BE2C (cell line): ENCODE results near the gene VSX1.

ENCODE experiments used
- DNase-seq: peaks from one replicate; pipeline ENCODE4 v3.0.0-alpha.2; 2020
- H3K27me3 ChIP-seq: fragments of 250-450 bp; sonication (Bioruptor Pico); 2 replicates; pipeline ENCODE4 v1.5.1; 2020; ENCODE audit warnings: mild to moderate bottlenecking
- H3K36me3 ChIP-seq: fragments of 250-450 bp; sonication (Bioruptor Pico); 2 replicates; pipeline ENCODE4 v1.5.1; 2020; ENCODE audit warnings: mild to moderate bottlenecking
- H3K4me1 ChIP-seq: fragments of 250-450 bp; sonication (Bioruptor Pico); 2 replicates; pipeline ENCODE4 v1.5.1; 2020
- H3K4me3 ChIP-seq: 2 replicates; pipeline ENCODE4 v1.5.1; 2011; ENCODE audit warnings: low read depth, low read length
- H3K9me3 ChIP-seq: fragments of 250-450 bp; sonication (Bioruptor Pico); 2 replicates; pipeline ENCODE4 v1.5.1; 2020
- CTCF ChIP-seq: IDR thresholded peaks from 2 replicates; pipeline ENCODE4 v1.5.1; 2012; ENCODE audit warnings: mild to moderate bottlenecking, low read depth, low read length

The VSX1 gene

GRCh38 chr20:25043499-25044260 lies 38.3 kb downstream of the VSX1 start:
- H3K4me3 ChIP-seq: no peak overlapping the region
- no peak for TF ChIP-seq CTCF

GRCh38 chr20:25042531-25043498 lies 39.1 kb downstream of the VSX1 start:
- no peak for DNase-seq
- Histone ChIP-seq H3K27me3 (peaks cover 11% of the 10 kb centered on the region; the same call in 1 of the 2 replicates), H3K4me1 (no peaks in the 10 kb centered on the region), H3K36me3 (no peaks in the 10 kb centered on the region), H3K9me3 (no peaks in the 10 kb centered on the region), H3K4me3 (no peak overlapping the region)
- no peak for TF ChIP-seq CTCF

More at GRCh38 chr20:25043499-25044260, 38.3 kb downstream of the VSX1 start:
- DNase-seq: no peak
- H3K4me1 ChIP-seq: no peaks in the 10 kb centered on the region
- no peaks in the 10 kb centered on the region for H3K9me3 ChIP-seq
- no peaks in the 10 kb centered on the region for H3K36me3 ChIP-seq
- H3K27me3 ChIP-seq: peaks cover 11% of the 10 kb centered on the region; the same call in 1 of the 2 replicates

- TF ChIP-seq CTCF: no peak
- no peak overlapping the region for H3K4me3 ChIP-seq
- no peaks in the 10 kb centered on the region for H3K4me1 ChIP-seq
- no peaks in the 10 kb centered on the region for H3K36me3 ChIP-seq
- H3K27me3 ChIP-seq: peaks cover 5% of the 10 kb centered on the region; the same call in 1 of the 2 replicates
- H3K9me3 ChIP-seq: no peaks in the 10 kb centered on the region
- no peak for DNase-seq
These were observed 40.0 kb downstream of the VSX1 start for GRCh38 chr20:25041813-25042530.

GRCh38 chr20:25040438-25040831 lies 41.5 kb downstream of the VSX1 start:
- Histone ChIP-seq H3K36me3 (no peaks in the 10 kb centered on the region), H3K4me3 (no peak overlapping the region), H3K4me1 (no peaks in the 10 kb centered on the region), H3K27me3 (no peaks in the 10 kb centered on the region), H3K9me3 (no peaks in the 10 kb centered on the region)
- no peak for TF ChIP-seq CTCF
- no peak for DNase-seq

- Histone ChIP-seq H3K36me3 (no peaks in the 10 kb centered on the region), H3K4me3 (no peak overlapping the region), H3K27me3 (no peaks in the 10 kb centered on the region), H3K9me3 (no peaks in the 10 kb centered on the region), H3K4me1 (no peaks in the 10 kb centered on the region)
- no peak for DNase-seq
- no peak for TF ChIP-seq CTCF
These were observed 42.1 kb downstream of the VSX1 start for GRCh38 chr20:25039697-25040437.
